HG03520 (cell line): ENCODE measurements around the gene FAM163B.

Experiments
- ATAC-seq: cut with Tn5 transposase; IDR thresholded peaks from one replicate; pipeline ENCODE4 v1.9.1; 2021; ENCODE audit warnings: mild to moderate bottlenecking, moderate library complexity; ENCODE audit not compliant: unreplicated experiment

The FAM163B gene

DNA sequence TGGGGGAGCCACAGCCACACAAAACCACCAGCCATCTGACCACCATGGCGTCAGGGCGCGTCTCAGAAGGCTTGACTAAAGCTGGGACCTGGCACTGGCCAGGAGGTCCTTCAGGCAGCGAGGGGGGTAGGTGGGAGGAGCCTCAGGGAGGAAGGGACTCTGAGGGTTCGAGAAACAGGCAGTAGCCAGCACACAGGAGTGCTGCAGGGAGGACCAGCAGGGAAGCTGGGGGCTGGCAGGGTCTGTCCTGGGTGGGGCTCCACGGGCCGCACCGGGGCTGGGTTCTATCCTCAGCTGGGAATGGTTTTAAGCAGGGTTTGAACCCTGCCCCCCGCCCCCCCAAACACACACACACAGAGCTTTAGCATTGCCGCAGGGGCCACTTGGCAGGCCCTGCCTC, 7.4 kb downstream of the FAM163B start:
- no peak for ATAC-seq

DNA sequence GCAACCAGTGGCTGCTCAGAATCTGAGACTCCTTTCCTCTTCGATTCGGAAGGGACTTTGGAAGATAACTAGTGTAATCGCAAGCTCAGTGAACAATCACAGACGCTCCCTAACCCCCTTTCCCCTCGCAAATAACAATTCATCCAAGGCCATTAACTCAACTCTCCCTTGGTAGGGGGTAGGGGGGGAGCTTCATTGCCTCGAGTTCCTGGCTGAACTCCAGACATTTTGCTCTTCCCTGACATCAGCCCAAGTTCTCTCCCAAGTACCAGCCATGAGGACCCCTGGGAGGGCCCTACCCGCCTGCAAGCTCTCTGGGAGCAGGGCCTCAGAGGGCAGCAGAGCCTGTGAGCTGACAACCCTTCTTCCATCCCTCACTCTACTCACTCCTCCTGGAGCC, 8.4 kb downstream of the FAM163B start:
- no peak for ATAC-seq

DNA sequence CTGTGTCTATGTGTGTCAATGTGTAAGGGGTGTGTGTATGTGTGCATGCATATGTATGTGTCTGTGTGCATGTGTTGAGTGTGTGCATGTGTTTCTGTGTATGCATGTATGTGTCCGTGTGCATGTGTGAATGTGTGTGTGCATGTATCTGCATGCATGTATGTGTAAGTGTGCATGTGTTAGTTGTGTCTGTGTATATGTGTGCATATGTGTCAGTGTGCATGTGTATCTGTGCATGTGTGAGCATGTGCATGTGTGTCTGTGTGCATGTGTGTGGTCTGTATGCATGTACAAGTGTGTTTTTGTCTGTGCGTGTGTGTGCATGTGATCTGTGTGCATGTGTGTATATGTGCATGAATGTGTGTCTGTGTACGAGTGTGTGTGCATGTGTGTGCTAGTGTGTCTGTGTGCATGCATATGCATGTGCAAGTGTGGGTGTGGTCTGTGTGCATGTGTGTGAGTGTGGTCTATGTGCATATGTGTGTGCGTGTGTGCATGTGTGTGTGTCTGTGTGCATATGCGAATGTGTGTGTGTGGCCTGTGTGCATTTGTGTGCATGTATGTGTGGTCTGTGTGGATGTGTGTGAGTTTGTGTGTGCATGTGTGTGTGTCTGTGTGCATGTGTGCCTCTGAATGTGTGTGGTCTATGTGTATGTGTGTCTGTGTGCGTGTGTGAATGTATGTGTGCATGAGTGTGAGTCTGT, 9.6 kb downstream of the FAM163B start:
- no peak for ATAC-seq

DNA sequence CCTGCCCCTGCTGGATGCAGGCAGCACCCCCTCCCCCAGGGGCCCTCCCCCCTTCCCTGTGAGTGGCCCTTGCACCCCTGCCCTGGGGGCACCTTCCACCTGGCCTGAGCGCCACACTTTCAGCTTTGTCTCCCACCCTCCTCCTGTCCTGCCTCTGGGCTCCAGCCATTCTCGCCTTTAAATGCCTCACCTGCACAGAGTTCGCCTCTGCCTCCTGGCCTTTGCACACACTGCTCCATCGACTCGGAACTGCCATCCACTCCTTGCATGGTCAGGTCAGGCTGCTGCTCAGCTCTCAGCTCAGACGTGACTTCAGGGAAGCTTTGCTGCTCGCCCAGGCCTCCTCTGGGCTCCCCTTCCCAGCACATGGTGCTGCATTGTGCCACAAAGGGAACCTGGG, 10.2 kb downstream of the FAM163B start:
- no peak for ATAC-seq

DNA sequence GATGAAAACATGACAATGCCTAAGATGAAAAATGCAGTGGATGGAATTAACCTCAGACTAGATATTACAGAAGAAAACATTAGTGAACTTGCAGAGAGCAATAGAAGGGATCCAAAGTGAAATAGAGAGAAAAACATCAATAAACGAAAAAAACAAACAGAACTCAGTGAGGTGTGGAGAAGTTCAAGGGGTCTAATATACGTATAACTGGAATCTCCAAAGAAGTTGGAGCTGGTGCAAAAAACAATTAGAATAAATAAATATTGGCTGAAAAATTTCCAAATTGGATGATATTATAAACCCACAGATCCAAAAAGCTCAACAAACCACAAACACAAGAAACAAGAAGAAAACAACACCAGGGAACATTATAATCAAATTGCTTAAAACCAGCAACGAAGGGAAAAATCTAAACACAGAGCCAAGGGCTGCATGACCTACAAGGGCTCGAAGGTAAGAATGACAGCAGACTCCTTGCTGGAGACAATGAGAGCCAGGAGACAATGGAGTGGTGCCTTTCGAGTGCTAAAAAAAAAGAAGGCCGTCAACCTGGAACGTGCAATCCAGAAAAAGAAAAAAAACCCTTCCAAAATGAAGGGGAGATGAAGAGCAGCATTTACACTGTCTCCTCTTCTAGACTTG, 11.8 kb downstream of the FAM163B start:
- ATAC-seq = no peak

DNA sequence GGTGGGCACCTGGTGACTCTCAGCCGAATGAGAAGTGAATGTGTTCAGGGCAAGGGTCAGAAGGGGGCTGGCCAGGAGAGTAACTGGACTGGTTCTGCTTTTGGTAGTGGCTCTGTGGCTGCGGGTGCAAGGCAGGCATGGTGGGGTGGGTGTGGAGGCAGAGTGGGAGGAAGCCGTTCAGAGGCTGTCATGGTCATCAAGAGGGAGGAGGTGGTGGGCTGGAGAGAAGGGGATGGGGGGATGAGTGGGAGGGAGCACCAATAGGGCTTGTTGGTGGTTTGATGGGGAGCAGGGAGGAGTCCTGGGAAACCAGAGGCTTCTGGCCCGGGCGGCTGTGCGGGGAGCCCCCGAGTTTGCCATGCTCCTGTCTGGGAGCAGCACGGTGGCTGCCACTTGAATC, 13.3 kb downstream of the FAM163B start:
- no peak for ATAC-seq

DNA sequence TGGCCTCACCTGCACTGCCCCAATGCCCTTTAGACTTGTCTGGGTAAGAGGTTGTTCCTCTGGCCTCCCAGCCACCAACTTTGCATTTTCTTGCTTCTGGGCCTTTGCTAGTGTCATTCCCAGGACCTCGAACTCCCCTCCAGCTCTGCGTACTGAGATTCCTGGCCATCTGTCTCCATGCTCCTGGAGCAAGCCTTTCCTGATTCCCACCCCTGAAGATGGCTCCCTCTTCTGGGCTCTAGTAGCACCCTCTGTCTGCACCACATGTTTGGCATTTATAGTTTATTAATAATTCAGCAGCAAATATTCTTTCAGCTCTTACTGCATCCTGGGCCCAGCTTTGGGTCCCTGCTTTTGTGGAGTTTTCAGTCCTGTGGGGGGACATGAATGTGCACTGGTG, 14.9 kb downstream of the FAM163B start:
- ATAC-seq = no peak

DNA sequence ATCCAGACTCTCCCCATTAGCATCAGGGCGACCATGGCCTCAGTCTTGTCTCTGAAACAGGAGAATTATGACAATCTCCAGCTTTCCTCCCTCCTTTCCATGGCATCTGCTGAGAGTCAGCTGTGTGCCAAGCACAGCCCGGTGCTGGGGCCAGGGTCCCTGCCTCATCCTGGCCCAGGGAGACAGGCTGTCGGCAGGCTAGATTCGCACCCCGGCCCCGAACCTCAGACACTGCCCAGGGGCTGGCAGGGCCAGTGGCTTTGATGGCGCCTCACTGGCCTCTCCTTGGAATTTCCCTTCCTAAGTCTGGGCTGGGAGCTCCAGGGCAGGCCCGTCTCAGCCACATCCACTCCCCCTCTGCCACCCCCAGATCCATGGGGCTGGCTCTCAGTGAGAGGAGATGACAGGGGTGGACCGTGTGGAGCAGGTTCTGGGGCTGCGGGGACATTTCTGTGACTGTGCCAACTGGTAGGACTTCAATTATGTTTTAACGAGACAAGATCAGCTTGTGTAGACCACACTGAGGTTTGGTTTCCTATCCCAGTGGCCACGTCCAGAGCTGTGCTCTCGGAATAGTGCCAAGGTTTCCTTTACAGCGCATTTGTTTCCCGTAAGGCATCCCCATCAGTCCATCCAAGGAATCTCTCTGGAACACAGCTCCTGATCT, 15.5 kb downstream of the FAM163B start:
- no peak for ATAC-seq

DNA sequence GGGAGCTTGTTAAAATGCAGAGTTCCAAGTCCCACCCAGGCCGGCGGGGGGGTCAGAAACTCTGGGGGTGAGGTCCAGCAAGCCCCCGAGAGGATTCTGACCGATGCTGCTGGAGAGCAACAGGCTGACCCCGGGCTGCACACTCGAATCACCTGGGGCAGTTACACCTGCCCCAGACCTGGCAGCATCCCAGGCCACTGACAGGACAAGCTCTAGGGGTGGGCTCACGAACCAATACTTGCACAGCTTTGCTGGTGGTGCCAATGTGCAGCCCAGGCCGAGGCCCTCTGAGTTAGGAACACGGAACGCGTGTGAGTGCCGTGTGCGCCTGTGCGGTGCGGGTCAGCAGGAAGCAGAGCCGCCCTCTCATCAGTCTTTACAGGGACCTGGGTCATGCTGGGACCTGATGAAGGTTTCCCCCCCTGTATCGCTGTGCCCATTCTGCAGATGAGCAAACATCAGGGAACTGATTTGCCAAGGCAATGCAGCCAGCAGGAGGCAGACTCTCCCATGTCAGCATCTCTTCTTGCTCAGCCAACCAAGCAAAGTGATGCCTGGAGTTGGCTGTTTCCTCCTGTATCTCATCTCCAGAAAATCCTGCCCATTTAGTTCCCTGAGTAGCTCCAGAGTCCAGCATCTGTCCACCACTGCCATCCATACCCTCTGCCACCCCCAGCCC, 16.3 kb downstream of the FAM163B start:
- no peak for ATAC-seq

DNA sequence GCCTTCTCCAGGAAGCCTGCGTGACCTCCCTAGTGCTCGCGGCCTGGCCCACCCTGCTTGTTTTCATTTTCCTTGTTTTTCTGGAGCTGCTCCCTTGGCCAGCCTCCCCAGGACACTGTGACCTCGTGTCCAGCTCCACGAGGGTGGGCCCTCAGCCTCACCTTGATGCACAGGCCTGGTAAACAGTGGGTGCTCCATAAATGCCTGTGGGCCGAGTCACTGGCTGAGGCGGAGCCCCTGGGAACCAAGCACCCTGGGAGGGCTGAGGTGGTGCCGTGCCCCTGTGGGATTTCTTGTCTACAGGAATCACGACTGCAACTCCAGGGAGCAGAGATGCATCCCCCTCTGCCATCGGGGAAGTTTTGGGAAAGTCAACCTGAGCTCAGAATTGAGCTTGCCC, 17.2 kb downstream of the FAM163B start:
- no peak for ATAC-seq

DNA sequence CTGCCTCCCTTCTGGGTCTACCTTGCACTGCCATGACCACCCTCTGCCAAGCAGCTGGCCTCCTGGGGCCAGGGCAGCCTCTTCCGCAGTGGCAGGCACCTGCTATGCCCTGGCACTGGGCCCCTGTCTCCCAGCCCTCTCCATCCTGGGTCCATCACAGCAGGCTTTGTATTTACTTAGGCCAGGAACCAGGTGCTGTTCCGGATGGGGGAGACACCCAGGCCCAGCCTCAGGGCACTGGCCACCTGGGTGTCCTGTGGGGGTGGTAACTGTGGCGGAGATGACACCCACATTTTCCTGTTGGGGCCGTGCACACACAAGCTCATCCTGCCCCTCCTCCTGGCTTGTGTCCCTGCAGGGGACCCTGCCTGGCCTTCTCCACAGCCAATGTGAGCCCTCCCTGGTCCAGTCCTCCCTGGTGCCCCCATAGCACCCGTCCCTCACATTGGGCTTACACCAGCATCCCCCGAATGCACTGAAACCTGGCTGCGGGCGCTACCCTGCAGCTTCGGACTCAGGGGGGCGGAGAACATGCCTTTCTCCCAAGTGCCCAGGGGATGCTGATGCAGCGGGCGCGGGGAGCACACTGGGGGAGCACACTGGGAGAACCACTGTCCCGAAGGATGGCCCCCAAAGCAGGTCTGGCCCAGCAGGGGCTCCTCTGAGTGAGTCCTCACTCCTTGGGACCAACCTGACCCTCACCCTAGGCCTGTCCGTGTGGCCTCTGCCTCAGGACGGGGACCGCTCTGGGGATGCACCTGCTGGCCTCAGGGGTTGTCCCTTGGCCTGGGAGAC, 17.9 kb downstream of the FAM163B start:
- ATAC-seq = no peak

DNA sequence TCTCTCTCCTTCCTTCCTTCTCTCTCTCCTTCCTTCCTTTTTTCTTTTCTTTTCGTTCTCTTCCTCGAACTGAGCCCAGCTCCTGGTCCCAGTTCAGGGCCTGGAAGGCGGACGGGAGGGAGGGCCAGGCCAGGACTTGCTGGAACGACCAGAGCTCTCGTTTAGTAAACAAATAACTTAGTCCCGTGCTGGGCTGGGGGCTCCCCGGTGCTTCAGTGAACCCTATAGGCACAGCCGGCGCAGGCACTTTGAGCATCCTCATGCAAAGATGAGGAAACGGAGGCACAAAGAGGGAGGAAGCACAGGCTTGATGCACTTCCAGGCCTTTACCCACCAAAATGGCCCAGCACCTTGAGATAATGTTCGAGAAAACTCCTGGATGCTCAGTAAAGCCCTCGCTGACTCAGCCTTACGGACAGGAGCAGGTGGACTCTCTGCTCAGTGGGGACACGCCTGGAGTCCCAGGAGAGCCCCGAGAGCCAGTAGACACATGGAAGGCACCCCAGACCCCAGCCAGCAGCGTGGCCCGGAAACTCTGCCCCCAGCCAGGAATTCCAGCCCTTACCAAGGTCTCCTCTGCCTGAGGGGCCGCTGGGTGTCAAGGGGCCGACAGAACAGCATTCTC, 18.8 kb downstream of the FAM163B start:
- no peak for ATAC-seq

DNA sequence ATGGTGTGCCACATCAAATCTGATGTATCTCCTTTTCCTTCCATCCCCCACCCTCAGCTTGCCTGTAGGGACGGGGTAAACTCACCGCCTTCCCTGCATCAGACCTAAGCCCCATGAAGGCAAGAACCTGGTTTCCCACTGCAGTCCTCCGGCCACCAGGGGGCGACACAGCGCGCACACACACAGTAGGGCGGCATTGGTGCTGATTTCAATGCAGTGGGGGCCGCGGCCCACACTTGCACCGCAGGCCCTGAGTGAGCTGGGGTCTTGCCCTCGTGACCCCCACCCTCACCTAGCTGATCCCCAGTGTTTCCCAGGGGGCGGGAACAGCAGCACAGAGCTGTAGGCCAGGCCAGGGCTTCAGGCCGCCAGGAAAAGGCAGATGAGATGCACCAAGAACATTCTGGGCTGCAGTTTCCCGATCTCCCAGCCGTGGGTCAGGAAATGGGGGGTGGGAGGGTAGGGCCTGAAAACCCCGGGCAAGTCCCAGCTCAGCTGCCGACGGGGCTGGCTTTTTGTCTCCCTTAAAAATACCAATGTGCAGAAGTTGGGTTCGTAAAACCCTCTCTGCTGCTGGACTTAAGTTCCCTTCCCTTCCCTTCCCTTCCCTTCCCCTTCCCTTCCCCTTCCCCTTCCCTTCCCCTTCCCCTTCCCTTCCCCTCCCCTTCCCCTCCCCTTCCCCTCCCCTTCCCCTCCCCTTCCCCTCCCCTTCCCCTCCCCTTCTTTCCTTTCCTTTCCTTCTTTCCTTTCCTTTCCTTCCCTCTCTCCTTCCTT, 19.5 kb downstream of the FAM163B start:
- ATAC-seq = no peak

DNA sequence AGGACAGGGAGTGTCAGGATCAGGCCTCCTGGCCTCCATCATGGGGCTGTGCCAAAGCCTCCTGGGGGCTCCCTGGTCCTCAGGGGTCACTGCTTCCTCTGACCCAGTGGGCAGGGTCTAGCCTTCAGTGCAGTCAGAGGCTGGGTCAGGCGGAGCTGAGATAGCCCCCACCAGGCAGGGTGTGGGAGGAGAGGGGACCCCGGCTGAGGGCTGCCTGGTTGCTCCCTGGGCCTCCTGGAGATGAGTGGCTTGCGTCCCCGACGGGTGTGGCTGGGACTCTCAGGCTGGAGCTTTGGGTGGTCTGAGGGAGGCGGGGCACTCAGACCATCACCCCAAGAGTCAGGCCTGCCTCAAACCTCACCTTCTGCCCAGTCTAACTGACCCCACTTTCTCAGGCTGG, 21.7 kb downstream of the FAM163B start:
- ATAC-seq = no peak

DNA sequence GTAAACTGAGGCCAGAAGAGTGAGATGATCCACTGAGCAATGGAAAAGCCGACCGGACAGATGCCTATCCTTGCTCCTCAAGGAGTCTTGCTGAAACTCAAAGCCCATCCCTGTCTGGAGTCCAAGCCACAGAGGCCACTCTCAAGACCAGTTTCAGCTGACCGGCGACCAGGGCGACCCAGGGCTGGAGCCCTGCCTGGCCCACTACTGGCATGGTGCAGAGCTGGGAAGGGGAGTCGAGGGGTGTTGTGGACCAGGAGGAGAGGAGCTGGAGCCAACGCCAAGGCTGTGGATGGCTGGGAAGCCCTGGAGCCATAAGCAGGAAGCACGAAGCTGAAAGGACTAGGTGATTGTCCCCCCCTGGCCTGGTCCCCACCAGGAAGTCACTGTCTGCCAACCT, 22.1 kb downstream of the FAM163B start:
- ATAC-seq = no peak

DNA sequence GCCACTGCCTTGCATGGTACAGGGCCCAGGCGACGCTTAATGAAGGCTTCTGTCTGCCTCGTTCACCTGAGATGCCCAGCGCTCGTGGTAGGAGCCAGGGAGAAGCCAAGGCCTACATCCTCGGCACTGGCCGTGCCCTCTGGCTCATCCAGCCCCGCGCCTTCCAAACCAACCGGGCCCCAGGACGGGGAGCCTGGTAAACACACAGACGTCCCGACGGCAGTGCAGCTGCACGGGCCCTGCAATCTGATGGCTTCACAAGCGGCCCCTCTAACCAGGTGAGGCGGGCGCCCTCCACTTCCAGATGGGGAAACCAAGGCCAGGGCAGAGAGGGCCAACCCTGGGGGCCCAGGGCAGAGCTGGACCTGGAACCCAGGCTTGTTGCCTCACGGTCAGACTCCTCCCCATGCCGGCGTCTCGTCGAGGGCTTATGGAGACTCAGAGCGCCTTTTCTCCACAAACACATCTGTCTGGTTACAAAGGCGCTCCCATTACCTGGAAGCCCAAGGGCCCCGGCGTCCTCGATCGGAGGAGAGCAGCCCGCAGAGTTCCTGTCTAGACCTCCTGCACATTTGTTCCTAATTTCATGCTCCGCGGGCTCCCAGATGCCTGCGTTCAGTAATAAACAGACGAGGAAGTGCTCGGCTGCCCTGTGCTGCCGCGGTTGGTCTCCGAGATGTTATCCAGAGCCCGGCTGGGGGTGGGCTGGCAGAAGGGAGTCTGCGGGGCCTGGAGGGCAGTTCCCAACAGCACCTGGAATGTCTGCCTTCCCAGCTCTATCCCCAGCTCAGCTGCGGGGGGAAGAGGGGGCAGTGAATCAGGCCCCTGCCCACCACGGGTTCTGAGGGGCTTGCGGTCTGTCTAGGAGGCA, 23.5 kb downstream of the FAM163B start:
- no peak for ATAC-seq

DNA sequence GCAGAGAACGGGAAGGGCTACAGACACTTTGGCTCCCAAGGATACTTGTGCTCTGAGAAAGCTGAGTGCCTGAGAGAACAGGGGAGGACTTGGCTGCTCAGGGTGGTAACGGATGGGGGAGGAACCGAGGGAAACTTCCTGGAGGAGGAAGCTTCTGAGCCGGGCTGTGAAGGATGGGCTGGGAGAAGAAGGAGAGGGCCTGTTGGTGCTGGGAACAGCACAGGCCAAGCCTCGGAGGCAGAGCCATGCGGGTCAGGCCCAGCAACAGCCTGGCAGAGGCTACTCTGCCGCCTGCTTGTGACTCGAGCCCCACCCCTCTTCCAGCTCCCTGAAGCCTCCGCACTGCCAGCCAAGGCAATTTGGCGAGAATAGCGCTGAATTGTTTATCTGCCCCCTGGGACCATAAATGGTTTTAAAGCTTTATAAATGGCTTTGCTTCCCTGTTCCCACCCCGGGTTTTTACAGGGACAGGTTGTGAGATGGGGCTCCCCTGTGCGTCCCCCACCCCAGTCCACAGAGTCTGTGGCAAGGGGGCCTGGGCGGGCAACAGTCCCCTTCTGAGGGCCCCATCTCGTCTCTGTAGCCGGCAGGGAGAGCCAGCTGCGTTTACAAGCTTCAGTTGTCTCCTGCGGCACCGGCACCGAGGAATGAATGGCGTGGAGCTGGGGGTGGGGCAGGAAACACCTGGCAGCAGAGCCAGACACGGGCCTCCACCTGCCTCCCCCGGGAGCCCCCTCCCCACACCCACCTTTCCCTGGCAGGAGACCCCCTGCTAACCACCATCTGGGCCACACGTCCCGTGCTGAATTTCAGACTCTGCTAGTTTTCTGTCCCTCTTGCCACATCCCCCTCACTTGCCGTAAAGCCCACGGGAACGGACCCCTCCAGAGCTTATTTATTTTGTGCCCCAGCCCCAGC, 24.4 kb downstream of the FAM163B start:
- no peak for ATAC-seq

DNA sequence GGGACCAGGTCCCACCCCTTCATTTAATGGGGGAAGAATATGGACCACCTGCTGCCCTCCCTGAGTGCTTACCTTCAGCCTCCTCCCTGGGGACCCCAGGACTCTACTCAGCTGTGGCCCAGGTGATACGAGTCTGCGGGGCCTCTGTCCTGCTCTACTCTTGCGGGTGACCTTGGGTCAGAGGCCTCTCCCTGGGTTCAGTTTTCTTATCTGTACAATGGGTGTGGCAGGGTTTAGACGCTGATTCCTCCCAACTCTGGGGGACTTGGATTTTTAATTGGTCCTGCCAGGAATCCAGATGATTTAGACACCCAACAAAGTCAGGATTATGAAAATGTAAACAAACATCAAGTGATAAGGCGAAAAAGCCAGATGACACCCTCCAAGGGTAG, 25.0 kb downstream of the FAM163B start:
- no peak for ATAC-seq
